Measurements from ENCODE around the gene SEM1.
"Not testable (repeated sequence)": the region's sequence is repeated elsewhere in the genome, so short reads cannot be mapped to it uniquely, and the experiment has no call there.

SEM1 gene

GRCh38 chr7:96698449-96698848 is 11.2 kb downstream of the SEM1 start:
- H3K4me2 ChIP-seq (ENCODE audit: insufficient read depth, low read length, poor library complexity, severe bottlenecking); H3K27ac ChIP-seq (replicated peaks; ENCODE audit: low read length); H3K4me3 ChIP-seq (ENCODE audit: low read length in 2 of 2); H4K8ac ChIP-seq (ENCODE audit: low read depth, low read length); H3K9ac ChIP-seq (ENCODE audit: low read depth, low read length, poor library complexity); H3K27me3 ChIP-seq (ENCODE audit: control insufficient read depth in 3 of 3, insufficient read depth in 3 of 3, low read depth in 1 of 3, low read length in 3 of 3); H3K23ac ChIP-seq (ENCODE audit: low read depth, low read length, poor library complexity); H4K91ac ChIP-seq (ENCODE audit: low read depth, low read length, poor library complexity); H2BK5ac ChIP-seq (ENCODE audit: low read length); H3K79me1 ChIP-seq (ENCODE audit: low read depth, low read length); H2BK120ac ChIP-seq (ENCODE audit: low read depth, low read length); H2AFZ ChIP-seq (ENCODE audit: low read length); H2BK12ac ChIP-seq (ENCODE audit: low read length); H2BK15ac ChIP-seq (ENCODE audit: low read length); H3K14ac ChIP-seq (ENCODE audit: low read length); DNase-seq (ENCODE audit: low spot score); H3K4ac ChIP-seq (ENCODE audit: low read length); H3K4me1 ChIP-seq (ENCODE audit: control insufficient read depth in 2 of 2, insufficient read depth in 1 of 2, low read depth in 1 of 2, low read length in 2 of 2); H3K9me3 ChIP-seq (replicated peaks in 1 of 2; ENCODE audit: control insufficient read depth in 2 of 2, insufficient read depth in 1 of 2, low read depth in 1 of 2, low read length in 2 of 2); H2AK5ac ChIP-seq (ENCODE audit: low read depth, low read length); H3K18ac ChIP-seq (ENCODE audit: low read length): not testable (repeated sequence)
- no CpG with 5 or more reads among the region's 7 CpGs for WGBS, 2 donors (ENCODE audit: extremely low coverage in 2 of 2, insufficient read length in 2 of 2, insufficient replicate concordance in 1 of 2)
- peaks cover 0 to 45% of the 10 kb centered on the region in 2 donors for H3K36me3 ChIP-seq (replicated peaks in 1 of 2; ENCODE audit: control insufficient read depth in 2 of 2, insufficient read depth in 2 of 2, low read length in 2 of 2)

GRCh38 chr7:96697822-96698221 is 11.8 kb downstream of the SEM1 start:
- Histone ChIP-seq H3K18ac (ENCODE audit: low read length) (no peak overlapping the region), H3K4me2 (ENCODE audit: insufficient read depth, low read length, poor library complexity, severe bottlenecking) (no peak overlapping the region), H2BK15ac (ENCODE audit: low read length) (no peak overlapping the region), H3K36me3 (replicated peaks in 1 of 2; ENCODE audit: control insufficient read depth in 2 of 2, insufficient read depth in 2 of 2, low read length in 2 of 2) (peaks cover 0 to 50% of the 10 kb centered on the region in 2 donors), H3K4me1 (ENCODE audit: control insufficient read depth in 2 of 2, insufficient read depth in 1 of 2, low read depth in 1 of 2, low read length in 2 of 2) (peaks cover 0 to 2% of the 10 kb centered on the region in 2 donors), H3K27ac (replicated peaks; ENCODE audit: low read length) (no peak overlapping the region), H3K9me3 (replicated peaks in 1 of 2; ENCODE audit: control insufficient read depth in 2 of 2, insufficient read depth in 1 of 2, low read depth in 1 of 2, low read length in 2 of 2) (no peaks in the 10 kb centered on the region), H3K79me1 (ENCODE audit: low read depth, low read length) (peaks cover 2% of the 10 kb centered on the region), H2BK5ac (ENCODE audit: low read length) (no peak overlapping the region), H2AK5ac (ENCODE audit: low read depth, low read length) (no peak overlapping the region), H2AFZ (ENCODE audit: low read length) (no peak overlapping the region), H3K9ac (ENCODE audit: low read depth, low read length, poor library complexity) (no peak overlapping the region), H3K14ac (ENCODE audit: low read length) (no peak overlapping the region), H3K4me3 (ENCODE audit: low read length in 2 of 2) (no peak overlapping the region), H2BK120ac (ENCODE audit: low read depth, low read length) (no peak overlapping the region), H3K27me3 (ENCODE audit: control insufficient read depth in 3 of 3, insufficient read depth in 3 of 3, low read depth in 1 of 3, low read length in 3 of 3) (no peaks in the 10 kb centered on the region), H3K23ac (ENCODE audit: low read depth, low read length, poor library complexity) (no peak overlapping the region), H3K4ac (ENCODE audit: low read length) (no peak overlapping the region), H4K8ac (ENCODE audit: low read depth, low read length) (no peak overlapping the region), H2BK12ac (ENCODE audit: low read length) (no peak overlapping the region), H4K91ac (ENCODE audit: low read depth, low read length, poor library complexity) (no peak overlapping the region)
- no CpG with 5 or more reads among the region's 3 CpGs for WGBS, 2 donors (ENCODE audit: extremely low coverage in 2 of 2, insufficient read length in 2 of 2, insufficient replicate concordance in 1 of 2)
- no peak for DNase-seq (ENCODE audit: low spot score)

- Histone ChIP-seq H3K27ac (replicated peaks; ENCODE audit: low read length) (no peak overlapping the region), H3K14ac (ENCODE audit: low read length) (no peak overlapping the region), H3K4me2 (ENCODE audit: insufficient read depth, low read length, poor library complexity, severe bottlenecking) (no peak overlapping the region), H3K36me3 (replicated peaks in 1 of 2; ENCODE audit: control insufficient read depth in 2 of 2, insufficient read depth in 2 of 2, low read length in 2 of 2) (peaks cover 0 to 57% of the 10 kb centered on the region in 2 donors), H2AK5ac (ENCODE audit: low read depth, low read length) (no peak overlapping the region), H3K79me1 (ENCODE audit: low read depth, low read length) (peaks cover 2% of the 10 kb centered on the region), H2BK15ac (ENCODE audit: low read length) (no peak overlapping the region), H3K23ac (ENCODE audit: low read depth, low read length, poor library complexity) (no peak overlapping the region), H2BK5ac (ENCODE audit: low read length) (no peak overlapping the region), H2BK12ac (ENCODE audit: low read length) (no peak overlapping the region), H3K4me1 (ENCODE audit: control insufficient read depth in 2 of 2, insufficient read depth in 1 of 2, low read depth in 1 of 2, low read length in 2 of 2) (no peaks in the 10 kb centered on the region), H3K4me3 (ENCODE audit: low read length in 2 of 2) (no peak overlapping the region), H4K91ac (ENCODE audit: low read depth, low read length, poor library complexity) (no peak overlapping the region), H3K9ac (ENCODE audit: low read depth, low read length, poor library complexity) (no peak overlapping the region), H3K9me3 (replicated peaks in 1 of 2; ENCODE audit: control insufficient read depth in 2 of 2, insufficient read depth in 1 of 2, low read depth in 1 of 2, low read length in 2 of 2) (no peaks in the 10 kb centered on the region), H3K4ac (ENCODE audit: low read length) (no peak overlapping the region), H3K18ac (ENCODE audit: low read length) (no peak overlapping the region), H3K27me3 (ENCODE audit: control insufficient read depth in 3 of 3, insufficient read depth in 3 of 3, low read depth in 1 of 3, low read length in 3 of 3) (no peaks in the 10 kb centered on the region), H2AFZ (ENCODE audit: low read length) (no peak overlapping the region), H4K8ac (ENCODE audit: low read depth, low read length) (no peak overlapping the region), H2BK120ac (ENCODE audit: low read depth, low read length) (no peak overlapping the region)
- WGBS, 2 donors (ENCODE audit: extremely low coverage in 2 of 2, insufficient read length in 2 of 2, insufficient replicate concordance in 1 of 2), result no CpG with 5 or more reads among the region's 1 CpG
- DNase-seq (ENCODE audit: low spot score), result no peak
Measured at GRCh38 chr7:96695581-96695980, 14.1 kb downstream of the SEM1 start.

- Histone ChIP-seq H3K27me3 (ENCODE audit: control insufficient read depth in 3 of 3, insufficient read depth in 3 of 3, low read depth in 1 of 3, low read length in 3 of 3) (no peaks in the 10 kb centered on the region), H3K4me3 (ENCODE audit: low read length in 2 of 2) (no peak overlapping the region), H2BK12ac (ENCODE audit: low read length) (no peak overlapping the region), H3K36me3 (replicated peaks in 1 of 2; ENCODE audit: control insufficient read depth in 2 of 2, insufficient read depth in 2 of 2, low read length in 2 of 2) (peaks cover 0 to 65% of the 10 kb centered on the region in 2 donors), H2BK5ac (ENCODE audit: low read length) (no peak overlapping the region), H3K4me1 (ENCODE audit: control insufficient read depth in 2 of 2, insufficient read depth in 1 of 2, low read depth in 1 of 2, low read length in 2 of 2) (no peaks in the 10 kb centered on the region), H3K9me3 (replicated peaks in 1 of 2; ENCODE audit: control insufficient read depth in 2 of 2, insufficient read depth in 1 of 2, low read depth in 1 of 2, low read length in 2 of 2) (no peaks in the 10 kb centered on the region), H2AFZ (ENCODE audit: low read length) (no peak overlapping the region), H3K79me1 (ENCODE audit: low read depth, low read length) (peaks cover 2% of the 10 kb centered on the region), H3K27ac (replicated peaks; ENCODE audit: low read length) (no peak overlapping the region), H2AK5ac (ENCODE audit: low read depth, low read length) (no peak overlapping the region), H3K9ac (ENCODE audit: low read depth, low read length, poor library complexity) (no peak overlapping the region), H3K4ac (ENCODE audit: low read length) (no peak overlapping the region), H3K14ac (ENCODE audit: low read length) (no peak overlapping the region), H4K91ac (ENCODE audit: low read depth, low read length, poor library complexity) (no peak overlapping the region), H2BK120ac (ENCODE audit: low read depth, low read length) (no peak overlapping the region), H3K4me2 (ENCODE audit: insufficient read depth, low read length, poor library complexity, severe bottlenecking) (no peak overlapping the region), H3K23ac (ENCODE audit: low read depth, low read length, poor library complexity) (no peak overlapping the region), H4K8ac (ENCODE audit: low read depth, low read length) (no peak overlapping the region), H2BK15ac (ENCODE audit: low read length) (no peak overlapping the region), H3K18ac (ENCODE audit: low read length) (no peak overlapping the region)
- WGBS, 2 donors (ENCODE audit: extremely low coverage in 2 of 2, insufficient read length in 2 of 2, insufficient replicate concordance in 1 of 2), result no CpG with 5 or more reads among the region's 4 CpGs
- no peak for DNase-seq (ENCODE audit: low spot score)
Measured at GRCh38 chr7:96694082-96694481, 15.6 kb downstream of the SEM1 start.

Data from neuronal stem cell (in vitro differentiated cells).